Activated CD4-positive, alpha-beta T cell treated with anti-CD3 and anti-CD28 coated beads, Interleukin-2, Interleukin-4, amounts not matched to agents 100 ng/mL and 50 ng/mL, durations not matched to agents 16 hours and 8 hours (primary cell): ENCODE measurements around the gene TEX54.

Experiments used
- DNase-seq: peaks from one replicate; pipeline ENCODE4 v3.0.0-alpha.2; 2020; ENCODE audit warnings: low spot score

Gene TEX54

DNA sequence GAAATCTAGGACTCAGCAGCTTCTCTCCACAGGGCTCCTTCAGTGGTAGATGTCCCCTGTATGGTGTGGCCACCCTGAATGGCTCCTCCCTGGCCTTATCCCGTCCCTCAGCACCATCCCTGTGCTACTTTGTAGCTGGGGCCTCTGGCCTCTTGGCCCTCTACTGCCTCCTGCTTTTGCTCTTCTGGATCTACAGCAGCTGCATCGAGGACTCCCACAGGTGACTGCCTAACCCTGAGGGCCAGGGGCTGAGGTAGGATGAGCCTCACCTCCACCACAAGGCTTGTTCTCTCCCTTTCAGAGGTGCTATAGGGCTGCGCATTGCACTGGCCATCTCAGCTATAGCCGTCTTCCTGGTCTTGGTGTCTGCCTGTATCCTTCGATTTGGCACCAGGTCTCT is 43.6 kb downstream of the TEX54 start:
- DNase-seq, result no peak

GRCh38 chr11:62787005-62787759 is 45.5 kb downstream of the TEX54 start, which contains the start of gene TMEM179B:
Gene TMEM179B, plus strand, starts transcription at chr11:62787402. Its CDS starts 30 bp downstream, at chr11:62787432.
- DNase-seq, result peak; percentile 98

DNA sequence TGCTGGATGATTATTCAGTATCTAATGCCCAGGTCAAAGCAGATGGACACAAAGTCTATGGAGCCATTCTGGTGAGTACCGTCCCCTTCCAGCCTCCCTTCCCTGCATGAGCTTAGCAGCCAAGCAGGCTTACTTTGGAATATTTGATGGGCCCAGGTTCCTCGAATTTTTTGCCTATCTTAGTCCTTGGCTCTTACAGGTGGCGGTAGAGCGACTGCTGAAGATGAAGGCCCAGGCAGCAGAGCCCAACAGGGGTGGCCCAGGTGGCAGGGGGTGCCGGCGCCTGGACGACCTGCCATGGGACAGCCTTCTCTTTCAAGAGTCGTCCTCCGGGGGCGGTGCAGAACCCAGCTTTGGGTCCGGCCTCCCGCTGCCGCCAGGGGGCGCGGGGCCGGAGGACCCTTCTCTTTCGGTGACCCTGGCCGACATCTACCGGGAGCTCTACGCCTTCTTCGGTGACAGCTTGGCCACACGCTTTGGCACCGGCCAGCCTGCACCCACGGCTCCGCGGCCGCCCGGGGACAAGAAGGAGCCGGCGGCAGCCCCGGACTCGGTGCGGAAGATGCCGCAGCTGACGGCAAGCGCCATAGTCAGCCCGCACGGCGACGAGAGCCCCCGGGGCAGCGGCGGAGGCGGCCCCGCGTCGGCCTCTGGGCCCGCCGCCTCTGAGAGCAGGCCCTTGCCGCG is 46.2 kb downstream of the TEX54 start:
- DNase-seq, result peak; percentile 88

- DNase-seq, result no peak
These were observed 49.9 kb downstream of the TEX54 start for GRCh38 chr11:62782753-62783152.
